Measurements from ENCODE around the gene DR1. TPM values are rescaled to one million over a fixed set of nuclear protein-coding genes. Genes with fewer than 3 reads are reported as not detected.
A peak's percentile ranks its signal among the peaks of the same experiment; 100 is the strongest.

Gene DR1
- total and polyA plus RNA-seq, 2 of the 4 experiments (the other 2 are of a cell fraction) = 27.1 to 39.4 TPM

DNA sequence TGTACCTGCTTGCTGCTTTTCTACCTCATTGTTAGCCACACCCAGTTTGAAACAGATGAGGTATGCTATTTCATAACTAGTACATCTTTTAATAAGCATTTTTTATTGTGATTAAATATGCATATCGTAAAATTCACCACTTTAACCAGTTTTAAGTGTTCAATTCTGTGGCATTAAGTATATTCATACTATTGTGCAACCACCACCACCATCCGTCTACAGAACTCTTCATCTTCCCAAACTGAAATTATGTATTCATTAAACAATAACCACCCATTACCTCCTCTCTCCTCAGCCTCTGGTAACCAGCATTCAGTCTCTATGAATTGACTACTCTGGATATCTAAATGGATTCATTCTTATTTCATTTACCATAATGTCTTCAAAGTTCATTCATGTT is 20.1 kb downstream of the DR1 start:
- H2BK5ac ChIP-seq (ENCODE audit: low read depth, low read length, poor library complexity, severe bottlenecking) = no peak overlapping the region
- 100% methylated on average over 1 of the region's 2 CpGs; no CpG with 5 or more reads in 1 of the 2 experiments for WGBS, 2 experiments (ENCODE audit: extremely low coverage in 2 of 2, insufficient read length in 1 of 2)
- no peak overlapping the region for H3K18ac ChIP-seq (ENCODE audit: low read depth, low read length)
- H4K5ac ChIP-seq (ENCODE audit: low read depth, low read length) = no peak overlapping the region
- ChIA-PET CTCF (no interaction called here), POLR2A (ENCODE audit: unreplicated experiment) (no interaction called here)
- H3K4me3 ChIP-seq (ENCODE audit: insufficient read depth, low read depth, low read length) = no peak overlapping the region
- H3K9me1 ChIP-seq (ENCODE audit: insufficient read depth, low read length) = peaks cover 2% of the 10 kb centered on the region; the same call in 1 of the 2 replicates
- H2BK120ac ChIP-seq (ENCODE audit: low read depth, low read length) = no peak overlapping the region
- no TSS peak for BruUV-seq (replicated peaks)
- no peak overlapping the region for H3K56ac ChIP-seq (ENCODE audit: extremely low read depth, insufficient read depth, low read length)
- H2BK20ac ChIP-seq (ENCODE audit: low read depth, low read length) = no peak overlapping the region
- no peak overlapping the region for H4K8ac ChIP-seq (ENCODE audit: low read depth in 2 of 2, low read length in 2 of 2)
- intact Hi-C loops (cut with micrococcal nuclease) (no loop called here), dilution Hi-C loops (cut with HindIII; ENCODE audit: low sequenced_read_pairs, unreplicated experiment) (no loop called here), in situ Hi-C loops (cut with MboI; ENCODE audit: low sequenced_read_pairs) (no loop called here)
- no peak overlapping the region for H4K91ac ChIP-seq (ENCODE audit: insufficient read depth, low read depth, low read length)
- no peak overlapping the region for H3K23ac ChIP-seq (ENCODE audit: low read depth, low read length)
- no peak overlapping the region for H2AFZ ChIP-seq (replicated peaks; ENCODE audit: low read length, poor library complexity)
- TF ChIP-seq CEBPB (IDR thresholded peaks at IDR 0.05; ENCODE audit: low read depth, low read length) (peak; percentile 76), MAZ (IDR thresholded peaks at IDR 0.05; ENCODE audit: borderline replicate concordance, low read depth, low read length) (no peak)
- TF ChIP-seq, protein P1, sequence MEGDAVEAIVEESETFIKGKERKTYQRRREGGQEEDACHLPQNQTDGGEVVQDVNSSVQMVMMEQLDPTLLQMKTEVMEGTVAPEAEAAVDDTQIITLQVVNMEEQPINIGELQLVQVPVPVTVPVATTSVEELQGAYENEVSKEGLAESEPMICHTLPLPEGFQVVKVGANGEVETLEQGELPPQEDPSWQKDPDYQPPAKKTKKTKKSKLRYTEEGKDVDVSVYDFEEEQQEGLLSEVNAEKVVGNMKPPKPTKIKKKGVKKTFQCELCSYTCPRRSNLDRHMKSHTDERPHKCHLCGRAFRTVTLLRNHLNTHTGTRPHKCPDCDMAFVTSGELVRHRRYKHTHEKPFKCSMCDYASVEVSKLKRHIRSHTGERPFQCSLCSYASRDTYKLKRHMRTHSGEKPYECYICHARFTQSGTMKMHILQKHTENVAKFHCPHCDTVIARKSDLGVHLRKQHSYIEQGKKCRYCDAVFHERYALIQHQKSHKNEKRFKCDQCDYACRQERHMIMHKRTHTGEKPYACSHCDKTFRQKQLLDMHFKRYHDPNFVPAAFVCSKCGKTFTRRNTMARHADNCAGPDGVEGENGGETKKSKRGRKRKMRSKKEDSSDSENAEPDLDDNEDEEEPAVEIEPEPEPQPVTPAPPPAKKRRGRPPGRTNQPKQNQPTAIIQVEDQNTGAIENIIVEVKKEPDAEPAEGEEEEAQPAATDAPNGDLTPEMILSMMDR (conservative IDR thresholded peaks at IDR 0.05; ENCODE audit: low read depth, low read length) = no peak
- H3K27me3 ChIP-seq (ENCODE audit: control insufficient read depth, insufficient read depth, low read length) = no peaks in the 10 kb centered on the region
- H2BK15ac ChIP-seq (ENCODE audit: low read depth, low read length) = no peak overlapping the region
- H3K79me1 ChIP-seq (ENCODE audit: low read depth in 1 of 2, low read length in 2 of 2) = peaks cover 7 to 27% of the 10 kb centered on the region in 2 experiments
- no peak overlapping the region for H3K4me2 ChIP-seq (ENCODE audit: low read depth, low read length)
- peaks cover 7% of the 10 kb centered on the region for H3K36me3 ChIP-seq (ENCODE audit: control insufficient read depth, insufficient read depth, low read length)
- H3K9me3 ChIP-seq (ENCODE audit: control insufficient read depth, insufficient read depth, low read length) = no peaks in the 10 kb centered on the region
- H3K14ac ChIP-seq (replicated peaks; ENCODE audit: low read depth, low read length) = no peak overlapping the region
- no peak overlapping the region for H2AK5ac ChIP-seq (ENCODE audit: low read depth, low read length)
- DNase-seq (no peak), ATAC-seq (ENCODE audit: low read depth) (no peak)
- no peak overlapping the region for H3K4ac ChIP-seq (ENCODE audit: low read depth, low read length)
- H3K9ac ChIP-seq (ENCODE audit: low read depth, low read length) = no peak overlapping the region
- H3K27ac ChIP-seq (ENCODE audit: insufficient read depth, low read length) = no peak overlapping the region
- no peak overlapping the region for H2AK9ac ChIP-seq (replicated peaks; ENCODE audit: low read depth, low read length, poor library complexity)
- H3K4me1 ChIP-seq (ENCODE audit: control insufficient read depth, insufficient read depth, low read length) = no peaks in the 10 kb centered on the region
- no peaks in the 10 kb centered on the region for H4K20me1 ChIP-seq (ENCODE audit: insufficient read depth, low read length)
